Uterus (tissue), 4 donors: Measurements from ENCODE around the gene CALHM2. TPM values are rescaled to one million over a fixed set of nuclear protein-coding genes. Genes with fewer than 3 reads are reported as not detected.

Experiments used
- DNase-seq, 2 donors: peaks; one replicate each; pipeline ENCODE4 v3.0.0-alpha.2; 2019 to 2020
- H3K27ac ChIP-seq, 2 donors: fragments of 200-600 bp; sonication (generic); 1 replicate in 1 of 2; 2 replicates in 1 of 2; pipeline ENCODE4 v1.5.1; 2016 to 2018
- H3K27me3 ChIP-seq, 2 donors: fragments of 200-600 bp; sonication (generic); one replicate each; pipeline ENCODE4 v1.5.1; 2018 to 2019; ENCODE audit warnings: control low read depth in 1 of 2
- H3K36me3 ChIP-seq, 2 donors: fragments of 200-600 bp; sonication (generic); one replicate each; pipeline ENCODE4 v1.5.1; 2019; ENCODE audit warnings: control low read depth in 1 of 2
- H3K4me1 ChIP-seq, 2 donors: fragments of 200-600 bp; sonication (generic); one replicate each; pipeline ENCODE4 v1.5.1; 2018 to 2019; ENCODE audit warnings: control low read depth in 1 of 2
- H3K4me3 ChIP-seq, 2 donors: fragments of 200-600 bp; sonication (generic); 1 replicate in 1 of 2; 2 replicates in 1 of 2; pipeline ENCODE4 v1.5.1; 2018 to 2019; ENCODE audit warnings: mild to moderate bottlenecking in 1 of 2
- H3K9me3 ChIP-seq, 2 donors: fragments of 200-600 bp; sonication (generic); one replicate each; pipeline ENCODE4 v1.5.1; 2019; ENCODE audit warnings: control low read depth in 1 of 2
- CTCF ChIP-seq, 4 experiments: fragments of 200-600 bp in 2 of 4; fragments of 450-650 bp in 2 of 4; sonication (generic) in 2 of 4; IDR thresholded peaks; one replicate each; pipeline ENCODE4 v1.5.1; 2016 to 2019; ENCODE audit warnings: antibody characterized with exemption in 4 of 4, mild to moderate bottlenecking in 2 of 4, moderate library complexity in 1 of 4
- POLR2A ChIP-seq, 2 donors: fragments of 450-650 bp; IDR thresholded peaks; one replicate each; pipeline ENCODE4 v1.6.1; 2016; ENCODE audit warnings: antibody characterized with exemption in 2 of 2, mild to moderate bottlenecking in 1 of 2, moderate library complexity in 1 of 2
- intact Hi-C: fragments of 100-400 bp; cut with DNase I; formaldehyde crosslinking; loops from one replicate; pipeline ENCODE4 v1.15.1; 2023; ENCODE audit warnings: low total_unique reads
- total RNA-seq, 4 donors: library from RNA; depleted of rRNA in 3 of 4; stranded (reverse); fragments of >200 nt in 3 of 4; gene quantifications; one replicate each; pipeline versions ENCODE4 v1.1.0 to v1.2.4, GENCODE V29; 2014 to 2023
- donor health status: DM: yes; HTN: yes; CAD: no.

CALHM2 gene
- total RNA-seq, 4 donors from 2014 or later = 29.7 to 98.7 (median 46.8) TPM

GRCh38 chr10:103415581-103415980 lies 36.6 kb downstream of the CALHM2 start:
- H3K36me3 ChIP-seq = no peaks in the 10 kb centered on the region
- H3K27me3 ChIP-seq = no peaks in the 10 kb centered on the region
- intact Hi-C loops = loop anchor here (5.0 kb wide), 1 partner anchor 67 kb away; no protein-coding TSS in a partner anchor
- no peak for DNase-seq
- no peak overlapping the region for H3K27ac ChIP-seq
- no peaks in the 10 kb centered on the region for H3K9me3 ChIP-seq
- TF ChIP-seq POLR2A (IDR thresholded peaks at IDR 0.05) (no peak), CTCF (IDR thresholded peaks at IDR 0.05) (no peak)
- no peaks in the 10 kb centered on the region for H3K4me1 ChIP-seq
- H3K4me3 ChIP-seq = no peak overlapping the region

GRCh38 chr10:103413564-103413963 lies 38.6 kb downstream of the CALHM2 start:
- H3K9me3 ChIP-seq = no peaks in the 10 kb centered on the region
- H3K27me3 ChIP-seq = no peaks in the 10 kb centered on the region
- no peak for DNase-seq
- intact Hi-C loops = no loop called here
- H3K4me1 ChIP-seq = no peaks in the 10 kb centered on the region
- TF ChIP-seq CTCF (IDR thresholded peaks at IDR 0.05) (no peak), POLR2A (IDR thresholded peaks at IDR 0.05) (no peak)
- no peak overlapping the region for H3K27ac ChIP-seq
- no peak overlapping the region for H3K4me3 ChIP-seq
- H3K36me3 ChIP-seq = no peaks in the 10 kb centered on the region

GRCh38 chr10:103397191-103397825 lies 54.9 kb downstream of the CALHM2 start:
- TF ChIP-seq CTCF (IDR thresholded peaks at IDR 0.05) (no peak), POLR2A (IDR thresholded peaks at IDR 0.05) (no peak)
- H3K4me3 ChIP-seq = peak overlapping the region; percentile 72 to 82
- peak overlapping the region in 1 of 2 donors; percentile 73 for H3K27ac ChIP-seq
- H3K27me3 ChIP-seq = no peaks in the 10 kb centered on the region
- intact Hi-C loops = no loop called here
- H3K36me3 ChIP-seq = no peaks in the 10 kb centered on the region
- H3K9me3 ChIP-seq = no peaks in the 10 kb centered on the region
- DNase-seq = no peak
- H3K4me1 ChIP-seq = peaks cover 0 to 13% of the 10 kb centered on the region in 2 donors

GRCh38 chr10:103396789-103397087 lies 55.4 kb downstream of the CALHM2 start:
- Histone ChIP-seq H3K9me3 (no peaks in the 10 kb centered on the region), H3K27me3 (no peaks in the 10 kb centered on the region), H3K4me3 (peak overlapping the region; percentile 72 to 82), H3K4me1 (peaks cover 0 to 13% of the 10 kb centered on the region in 2 donors), H3K36me3 (no peaks in the 10 kb centered on the region), H3K27ac (peak overlapping the region; percentile 57 to 73)
- intact Hi-C loops = no loop called here
- no peak for DNase-seq
- TF ChIP-seq CTCF (IDR thresholded peaks at IDR 0.05) (no peak), POLR2A (IDR thresholded peaks at IDR 0.05) (no peak)

Other genes starting within 250 kb of the CALHM2 start
- gene RPEL1, start 206.5 kb downstream of the CALHM2 start, total RNA-seq = under 1 TPM in 2 of 4 donors, not detected in 2; 0.26 to 0.35 TPM
- under 1 TPM in 1 of 4 donors, not detected in 3; 0.55 TPM for gene INA, start 175.2 kb downstream of the CALHM2 start, total RNA-seq
- gene PCGF6, start 101.2 kb downstream of the CALHM2 start, total RNA-seq = 10 to 100 TPM in 2 of 4 donors, 1 to 10 TPM in 2; 1.5 to 19.2 (median 9.7) TPM
- gene TAF5, start 84.4 kb downstream of the CALHM2 start, total RNA-seq = 1 to 10 TPM; 1.8 to 8.6 (median 6.0) TPM
- 100 to 1,000 TPM in 3 of 4 donors, 10 to 100 TPM in 1; 74.1 to 379 (median 185) TPM for gene ATP5MK, start 55.9 kb downstream of the CALHM2 start, total RNA-seq
- gene PDCD11, start 55.7 kb downstream of the CALHM2 start, total RNA-seq = 10 to 100 TPM in 2 of 4 donors, 1 to 10 TPM in 2; 7.4 to 39.0 (median 22.2) TPM
- gene CALHM1, start 6.5 kb upstream of the CALHM2 start, total RNA-seq = not detected
- not detected for gene CALHM3, start 26.9 kb upstream of the CALHM2 start, total RNA-seq
- gene NEURL1, start 41.3 kb upstream of the CALHM2 start, total RNA-seq = 10 to 100 TPM in 2 of 4 donors, 1 to 10 TPM in 2; 3.8 to 46.1 (median 14.1) TPM